GM12872 (cell line): ENCODE data around the gene FAM217A.

Source experiments
- CTCF ChIP-seq: IDR thresholded peaks from 3 replicates; pipeline ENCODE4 v1.5.1; 2011; ENCODE audit warnings: low read depth, mild to moderate bottlenecking, low read length, moderate library complexity; ENCODE audit not compliant: insufficient read depth

FAM217A gene

GRCh38 chr6:4101298-4101697, 22.4 kb upstream of the FAM217A start:
- no peak for TF ChIP-seq CTCF

GRCh38 chr6:4100655-4101054, 21.7 kb upstream of the FAM217A start:
- TF ChIP-seq CTCF, result no peak

- TF ChIP-seq CTCF, result no peak
Measured at GRCh38 chr6:4093288-4093687, 14.4 kb upstream of the FAM217A start.

- no peak for TF ChIP-seq CTCF
Measured at GRCh38 chr6:4091941-4092340, 13.0 kb upstream of the FAM217A start.

- no peak for TF ChIP-seq CTCF
Measured at GRCh38 chr6:4088704-4089103, 9.8 kb upstream of the FAM217A start.

- TF ChIP-seq CTCF, result no peak
Measured at GRCh38 chr6:4085332-4085700, 6.4 kb upstream of the FAM217A start.

- TF ChIP-seq CTCF, result no peak
Measured at GRCh38 chr6:4084444-4085331, 5.8 kb upstream of the FAM217A start.
